Measurements from ENCODE around the gene PGLYRP1. TPM values are rescaled to one million over a fixed set of nuclear protein-coding genes. Genes with fewer than 3 reads are reported as not detected.

The PGLYRP1 gene
- total RNA-seq, 2 experiments from 2014 or later = not detected

DNA sequence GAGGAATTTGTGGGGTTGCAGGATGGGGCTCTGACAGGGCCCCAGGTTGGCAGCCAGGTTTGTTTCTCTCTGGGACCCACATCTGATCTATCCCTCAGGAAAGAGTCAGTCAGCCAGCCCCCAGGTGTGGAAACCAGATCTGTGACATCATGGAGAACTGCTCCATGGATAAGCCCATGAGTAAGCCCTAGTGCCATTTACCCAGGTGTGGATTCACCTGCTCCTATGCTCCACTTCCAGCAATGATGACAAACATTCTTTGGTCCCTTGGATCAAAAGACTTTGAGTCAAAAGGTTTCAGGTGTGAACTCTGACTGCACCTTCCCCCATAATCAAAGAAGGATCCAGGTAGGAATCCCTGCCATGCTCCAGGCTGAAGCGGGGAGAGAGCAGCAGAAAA is 44.8 kb upstream of the PGLYRP1 start:
- intact Hi-C loops (cut with DNase I, micrococcal nuclease) = no loop called here
- Mint-ChIP-seq H3K27me3 (peaks cover 78% of the 10 kb centered on the region), H3K4me3 (no peak overlapping the region), H3K36me3 (ENCODE audit: low read depth) (no peaks in the 10 kb centered on the region), H3K9me3 (no peaks in the 10 kb centered on the region), H3K4me1 (ENCODE audit: low read depth) (no peaks in the 10 kb centered on the region), H3K27ac (no peak overlapping the region)
- DNase-seq = no peak
- ChIA-PET POLR2A (no interaction called here), CTCF (no interaction called here)
- no peak overlapping the region for H3K4me3 ChIP-seq (ENCODE audit: low read length)
- H3K27ac ChIP-seq (ENCODE audit: low read depth in 1 of 2, low read length in 2 of 2) = no peak overlapping the region
- no peaks in the 10 kb centered on the region for H3K9me3 ChIP-seq (ENCODE audit: control insufficient read depth in 1 of 2, insufficient read depth in 1 of 2, low read length in 2 of 2)
- TF ChIP-seq, protein P1, sequence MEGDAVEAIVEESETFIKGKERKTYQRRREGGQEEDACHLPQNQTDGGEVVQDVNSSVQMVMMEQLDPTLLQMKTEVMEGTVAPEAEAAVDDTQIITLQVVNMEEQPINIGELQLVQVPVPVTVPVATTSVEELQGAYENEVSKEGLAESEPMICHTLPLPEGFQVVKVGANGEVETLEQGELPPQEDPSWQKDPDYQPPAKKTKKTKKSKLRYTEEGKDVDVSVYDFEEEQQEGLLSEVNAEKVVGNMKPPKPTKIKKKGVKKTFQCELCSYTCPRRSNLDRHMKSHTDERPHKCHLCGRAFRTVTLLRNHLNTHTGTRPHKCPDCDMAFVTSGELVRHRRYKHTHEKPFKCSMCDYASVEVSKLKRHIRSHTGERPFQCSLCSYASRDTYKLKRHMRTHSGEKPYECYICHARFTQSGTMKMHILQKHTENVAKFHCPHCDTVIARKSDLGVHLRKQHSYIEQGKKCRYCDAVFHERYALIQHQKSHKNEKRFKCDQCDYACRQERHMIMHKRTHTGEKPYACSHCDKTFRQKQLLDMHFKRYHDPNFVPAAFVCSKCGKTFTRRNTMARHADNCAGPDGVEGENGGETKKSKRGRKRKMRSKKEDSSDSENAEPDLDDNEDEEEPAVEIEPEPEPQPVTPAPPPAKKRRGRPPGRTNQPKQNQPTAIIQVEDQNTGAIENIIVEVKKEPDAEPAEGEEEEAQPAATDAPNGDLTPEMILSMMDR (IDR thresholded peaks at IDR 0.05) = no peak
- peaks cover 38 to 63% of the 10 kb centered on the region in 2 experiments for H3K27me3 ChIP-seq (ENCODE audit: control insufficient read depth in 1 of 2, insufficient read depth in 2 of 2, low read length in 2 of 2)
- ATAC-seq (ENCODE audit: poor library complexity) = no peak
- H3K4me1 ChIP-seq (ENCODE audit: insufficient read depth, low read length) = no peaks in the 10 kb centered on the region
- H3K36me3 ChIP-seq (ENCODE audit: insufficient read depth, low read length) = no peaks in the 10 kb centered on the region

DNA sequence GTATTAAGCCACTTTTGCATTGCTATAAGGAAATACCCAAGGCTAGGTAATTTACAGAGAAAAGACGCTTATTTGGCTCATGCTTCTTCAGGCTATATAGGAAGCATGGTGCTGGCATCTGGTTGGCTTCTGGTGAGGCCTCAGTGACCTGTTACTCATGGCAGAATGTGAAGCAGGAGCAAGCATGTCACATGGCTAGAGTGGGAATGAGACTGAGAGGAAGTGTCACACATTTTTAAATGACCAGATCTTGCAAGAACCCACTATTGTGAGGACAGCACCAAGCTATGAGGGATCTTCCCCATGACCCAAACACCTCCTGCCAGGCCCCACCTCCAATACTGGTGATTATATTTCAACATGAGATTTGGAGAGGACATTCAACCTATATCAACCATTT is 43.6 kb upstream of the PGLYRP1 start:
- peaks cover 81% of the 10 kb centered on the region for H3K27me3 Mint-ChIP-seq
- H3K4me3 ChIP-seq (ENCODE audit: low read length) = no peak overlapping the region
- H3K9me3 Mint-ChIP-seq = no peaks in the 10 kb centered on the region
- H3K4me1 ChIP-seq (ENCODE audit: insufficient read depth, low read length) = no peaks in the 10 kb centered on the region
- TF ChIP-seq, protein P1 (IDR thresholded peaks at IDR 0.05) = no peak
- intact Hi-C loops (cut with DNase I, micrococcal nuclease) = no loop called here
- no peak overlapping the region for H3K4me3 Mint-ChIP-seq
- no peak overlapping the region for H3K27ac Mint-ChIP-seq
- H3K27ac ChIP-seq (ENCODE audit: low read depth in 1 of 2, low read length in 2 of 2) = no peak overlapping the region
- ATAC-seq (ENCODE audit: poor library complexity) (no peak), DNase-seq (no peak)
- no peaks in the 10 kb centered on the region for H3K4me1 Mint-ChIP-seq (ENCODE audit: low read depth)
- ChIA-PET CTCF (no interaction called here), POLR2A (no interaction called here)
- H3K36me3 Mint-ChIP-seq (ENCODE audit: low read depth) = no peaks in the 10 kb centered on the region
- peaks cover 39 to 56% of the 10 kb centered on the region in 2 experiments for H3K27me3 ChIP-seq (ENCODE audit: control insufficient read depth in 1 of 2, insufficient read depth in 2 of 2, low read length in 2 of 2)
- H3K9me3 ChIP-seq (ENCODE audit: control insufficient read depth in 1 of 2, insufficient read depth in 1 of 2, low read length in 2 of 2) = peaks cover 0 to 2% of the 10 kb centered on the region in 2 experiments
- H3K36me3 ChIP-seq (ENCODE audit: insufficient read depth, low read length) = no peaks in the 10 kb centered on the region

DNA sequence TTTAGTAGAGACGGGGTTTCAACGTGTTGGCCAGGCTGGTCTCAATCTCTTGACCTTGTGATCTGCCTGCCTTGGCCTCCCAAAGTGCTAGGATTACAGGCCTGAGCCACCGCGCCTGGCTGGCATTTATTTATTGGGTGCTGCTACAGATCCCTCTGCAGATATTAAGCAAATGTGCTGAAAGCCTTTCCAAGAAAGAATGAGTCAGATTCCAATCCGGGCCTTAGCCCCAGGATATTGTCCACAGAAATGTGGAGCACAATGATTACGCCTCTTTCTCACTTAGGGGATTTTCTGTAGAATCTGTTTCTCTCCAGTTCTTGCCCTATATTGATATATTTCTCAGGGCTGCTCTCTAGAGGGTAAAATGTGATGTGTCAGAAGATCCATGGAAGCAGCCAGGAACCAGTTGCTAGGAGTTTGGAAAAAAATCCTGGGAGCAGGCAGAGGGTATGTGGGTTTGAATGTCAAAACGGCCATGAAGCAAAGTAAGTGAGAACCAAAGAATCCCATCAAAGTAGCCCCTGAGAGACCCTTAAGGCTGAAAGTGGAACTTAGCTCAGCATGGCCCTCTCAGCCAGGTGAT is 42.7 kb upstream of the PGLYRP1 start:
- intact Hi-C loops (cut with DNase I, micrococcal nuclease) = no loop called here
- H3K36me3 ChIP-seq (ENCODE audit: insufficient read depth, low read length) = no peaks in the 10 kb centered on the region
- ATAC-seq (ENCODE audit: poor library complexity) (no peak), DNase-seq (no peak)
- no peaks in the 10 kb centered on the region for H3K4me1 Mint-ChIP-seq (ENCODE audit: low read depth)
- no peak overlapping the region for H3K27ac ChIP-seq (ENCODE audit: low read depth in 1 of 2, low read length in 2 of 2)
- H3K4me3 Mint-ChIP-seq = no peak overlapping the region
- no peaks in the 10 kb centered on the region for H3K4me1 ChIP-seq (ENCODE audit: insufficient read depth, low read length)
- H3K36me3 Mint-ChIP-seq (ENCODE audit: low read depth) = no peaks in the 10 kb centered on the region
- peaks cover 33 to 52% of the 10 kb centered on the region in 2 experiments for H3K27me3 ChIP-seq (ENCODE audit: control insufficient read depth in 1 of 2, insufficient read depth in 2 of 2, low read length in 2 of 2)
- no peak overlapping the region for H3K4me3 ChIP-seq (ENCODE audit: low read length)
- CTCF ChIA-PET = interaction anchor here (1.4 kb wide), 1 partner anchor 9 kb away, joined by 4 read pairs; no protein-coding TSS in a partner anchor
- POLR2A ChIA-PET = no interaction called here
- H3K27ac Mint-ChIP-seq = no peak overlapping the region
- H3K27me3 Mint-ChIP-seq = peaks cover 74% of the 10 kb centered on the region
- TF ChIP-seq, protein P1 (IDR thresholded peaks at IDR 0.05) = no peak
- H3K9me3 Mint-ChIP-seq = peaks cover 2% of the 10 kb centered on the region
- H3K9me3 ChIP-seq (ENCODE audit: control insufficient read depth in 1 of 2, insufficient read depth in 1 of 2, low read length in 2 of 2) = peaks cover 0 to 9% of the 10 kb centered on the region in 2 experiments
